H9 (cell line): ENCODE data around the gene EPHB2. TPM values are rescaled to one million over a fixed set of nuclear protein-coding genes. Genes with fewer than 3 reads are reported as not detected.

Experiments used
- DNase-seq: peaks from one replicate; pipeline ENCODE4 v3.0.0-alpha.2; 2017
- H2AFZ ChIP-seq: one replicate; pipeline ENCODE4 v1.6.1; 2013; ENCODE audit warnings: mild to moderate bottlenecking, low read length, control low read depth, moderate library complexity
- H2AK5ac ChIP-seq: 2 replicates; pipeline ENCODE4 v1.6.1; 2013; ENCODE audit warnings: low read length, control low read depth, mixed read lengths; ENCODE audit not compliant: insufficient read length
- H2BK120ac ChIP-seq: one replicate; pipeline ENCODE4 v1.6.1; 2013; ENCODE audit warnings: low read depth, mild to moderate bottlenecking, low read length, control low read depth, inconsistent platforms; ENCODE audit not compliant: poor library complexity, severe bottlenecking
- H2BK12ac ChIP-seq: 2 replicates; pipeline ENCODE4 v1.6.1; 2013; ENCODE audit warnings: low read length, control low read depth, mixed read lengths, low read depth; ENCODE audit not compliant: insufficient read length
- H2BK15ac ChIP-seq: 2 replicates; pipeline ENCODE4 v1.6.1; 2013; ENCODE audit warnings: low read depth, low read length, control low read depth
- H2BK20ac ChIP-seq: one replicate; pipeline ENCODE4 v1.6.1; 2013; ENCODE audit warnings: low read depth, mild to moderate bottlenecking, low read length, control low read depth, inconsistent platforms; ENCODE audit not compliant: poor library complexity, severe bottlenecking
- H2BK5ac ChIP-seq: 2 replicates; pipeline ENCODE4 v1.6.1; 2013; ENCODE audit warnings: low read length, control low read depth, mixed read lengths; ENCODE audit not compliant: insufficient read length
- H3K14ac ChIP-seq: 2 replicates; pipeline ENCODE4 v1.6.1; 2013; ENCODE audit warnings: low read length, control low read depth; ENCODE audit not compliant: insufficient read depth
- H3K18ac ChIP-seq: 2 replicates; pipeline ENCODE4 v1.6.1; 2013; ENCODE audit warnings: low read depth, mild to moderate bottlenecking, mixed read lengths, low read length, control low read depth; ENCODE audit not compliant: insufficient read length
- H3K23ac ChIP-seq: 2 replicates; pipeline ENCODE4 v1.6.1; 2013; ENCODE audit warnings: low read length, control low read depth, mixed read lengths, low read depth; ENCODE audit not compliant: insufficient read length
- H3K23me2 ChIP-seq: 2 replicates; pipeline ENCODE4 v1.6.1; 2013; ENCODE audit warnings: low read depth, mild to moderate bottlenecking, mixed read lengths, low read length, control low read depth; ENCODE audit not compliant: insufficient read length, poor library complexity, severe bottlenecking
- H3K27ac ChIP-seq: 2 replicates; pipeline ENCODE4 v1.5.1; 2013; ENCODE audit warnings: low read length, control low read depth, mixed read lengths, low read depth; ENCODE audit not compliant: insufficient read length
- H3K27me3 ChIP-seq: 2 replicates; pipeline ENCODE4 v1.6.1; 2013; ENCODE audit warnings: low read length, control low read depth, inconsistent platforms; ENCODE audit not compliant: insufficient read depth
- H3K4ac ChIP-seq: 2 replicates; pipeline ENCODE4 v1.6.1; 2013; ENCODE audit warnings: low read depth, mild to moderate bottlenecking, control low read depth, inconsistent platforms, low read length, moderate library complexity
- H3K4me1 ChIP-seq: 2 replicates; pipeline ENCODE4 v1.6.1; 2013; ENCODE audit warnings: low read length, control low read depth, inconsistent platforms; ENCODE audit not compliant: insufficient read depth
- H3K4me2 ChIP-seq: 2 replicates; pipeline ENCODE4 v1.6.1; 2013; ENCODE audit warnings: low read length, control low read depth, mixed read lengths; ENCODE audit not compliant: insufficient read length, insufficient read depth
- H3K56ac ChIP-seq: 2 replicates; pipeline ENCODE4 v1.6.1; 2013; ENCODE audit warnings: low read depth, mild to moderate bottlenecking, mixed read lengths, low read length, control low read depth; ENCODE audit not compliant: insufficient read length
- H3K79me1 ChIP-seq: 2 replicates; pipeline ENCODE4 v1.6.1; 2013; ENCODE audit warnings: low read depth, mild to moderate bottlenecking, moderate library complexity, low read length, control low read depth, inconsistent platforms; ENCODE audit not compliant: insufficient read depth, poor library complexity, severe bottlenecking
- H3K79me2 ChIP-seq: 2 replicates; pipeline ENCODE4 v1.6.1; 2013; ENCODE audit warnings: low read length, control low read depth, inconsistent platforms; ENCODE audit not compliant: insufficient read depth
- H3K9ac ChIP-seq: 2 replicates; pipeline ENCODE4 v1.6.1; 2013; ENCODE audit warnings: low read length, control low read depth, mixed read lengths; ENCODE audit not compliant: insufficient read length; ENCODE audit errors: extremely low read depth
- H3K9me3 ChIP-seq: one replicate; pipeline ENCODE4 v1.6.1; 2013; ENCODE audit warnings: low read depth, low read length, inconsistent platforms; ENCODE audit not compliant: control insufficient read depth
- H3T11ph ChIP-seq: one replicate; pipeline ENCODE4 v1.6.1; 2013; ENCODE audit warnings: mild to moderate bottlenecking, low read length, control low read depth, inconsistent platforms
- H4K20me1 ChIP-seq: one replicate; pipeline ENCODE4 v1.6.1; 2013; ENCODE audit not compliant: control insufficient read depth, insufficient read length, insufficient read depth
- H4K5ac ChIP-seq: 2 replicates; pipeline ENCODE4 v1.6.1; 2013; ENCODE audit warnings: low read depth, mild to moderate bottlenecking, mixed read lengths, low read length, control low read depth; ENCODE audit not compliant: insufficient read length
- H4K8ac ChIP-seq: replicated peaks from 2 replicates; pipeline ENCODE4 v1.6.1; 2013; ENCODE audit warnings: low read length, control low read depth, mixed read lengths, low read depth; ENCODE audit not compliant: insufficient read length
- H4K91ac ChIP-seq: 2 replicates; pipeline ENCODE4 v1.6.1; 2013; ENCODE audit warnings: low read depth, mild to moderate bottlenecking, moderate library complexity, mixed read lengths, low read length, control low read depth; ENCODE audit not compliant: insufficient read length
- H3K27ac Mint-ChIP-seq, 3 experiments: 2 replicates in 2 of 3; 3 replicates in 1 of 3; pipeline ENCODE4 v1.8.0; 2020 to 2021; ENCODE audit warnings: mixed read lengths in 3 of 3, mild to moderate bottlenecking in 1 of 3, moderate library complexity in 1 of 3
- H3K27me3 Mint-ChIP-seq: 2 replicates; pipeline ENCODE4 v1.8.0; 2021; ENCODE audit warnings: low read depth, mild to moderate bottlenecking, moderate library complexity, mixed read lengths
- H3K36me3 Mint-ChIP-seq, 3 experiments: 2 replicates in 2 of 3; 3 replicates in 1 of 3; pipeline ENCODE4 v1.8.0; 2020 to 2021; ENCODE audit warnings: low read depth in 3 of 3, mixed read lengths in 3 of 3; ENCODE audit not compliant: insufficient read depth in 1 of 3
- H3K4me1 Mint-ChIP-seq, 2 experiments: 2 replicates each; pipeline ENCODE4 v1.8.0; 2020; ENCODE audit warnings: mixed read lengths in 2 of 2
- H3K4me3 Mint-ChIP-seq, 2 experiments: 2 replicates in 1 of 2; 3 replicates in 1 of 2; pipeline ENCODE4 v1.8.0; 2020 to 2021; ENCODE audit warnings: mild to moderate bottlenecking in 2 of 2, mixed read lengths in 2 of 2, moderate library complexity in 1 of 2
- H3K9me3 Mint-ChIP-seq, 2 experiments: 2 replicates in 1 of 2; 3 replicates in 1 of 2; pipeline ENCODE4 v1.8.0; 2020; ENCODE audit warnings: mild to moderate bottlenecking in 2 of 2, mixed read lengths in 2 of 2, moderate library complexity in 1 of 2
- WGBS: extraction: QIAGEN DNeasy Blood & Tissue Kit; methylation state at CpG from one replicate; pipeline ENCODE4 v1.1.7; 2013; ENCODE audit warnings: missing lambda C conversion rate, low lambda C conversion rate, mixed read lengths; ENCODE audit not compliant: insufficient read length; ENCODE audit errors: extremely low coverage; 5-methylcytosine and 5-hydroxymethylcytosine counted together
- total RNA-seq: library from RNA; stranded (reverse); gene quantifications from 2 replicates; pipeline ENCODE4 v1.2.1, GENCODE V29; 2021
- TF ChIP-seq, protein P1 (sequence below): fragments of 200-600 bp; sonication (generic); conservative IDR thresholded peaks from 3 replicates; pipeline ENCODE4 v1.8.0; 2021; ENCODE audit warnings: antibody characterized with exemption, mild to moderate bottlenecking

EPHB2 gene
- total RNA-seq, 1 experiment from 2014 or later: 9.5 TPM

DNA sequence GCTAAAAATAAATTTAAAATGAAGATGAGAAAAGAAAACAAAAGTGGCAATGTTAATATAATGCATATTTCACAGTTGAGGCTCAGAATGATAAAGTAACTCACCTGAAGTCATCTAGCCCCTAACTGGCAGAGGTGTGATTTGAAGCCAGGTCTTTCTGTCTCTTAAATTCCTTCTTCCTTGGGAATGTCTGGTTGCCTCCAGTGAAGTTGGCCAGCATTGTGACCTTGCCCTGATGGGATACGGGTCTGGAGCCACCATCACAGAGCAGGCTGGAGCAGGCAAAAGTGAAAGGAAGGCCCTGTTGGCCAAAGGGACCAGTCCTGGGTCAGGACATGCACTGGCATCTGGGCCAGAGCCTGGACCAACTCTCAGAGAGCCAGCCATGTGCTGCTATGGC lies 111.7 kb downstream of the EPHB2 start:
- Mint-ChIP-seq H3K4me3 (no peak overlapping the region), H3K9me3 (no peaks in the 10 kb centered on the region), H3K27me3 (no peaks in the 10 kb centered on the region; the same call in 1 of the 2 replicates), H3K36me3 (no peaks in the 10 kb centered on the region), H3K4me1 (peaks cover 30 to 35% of the 10 kb centered on the region in 2 experiments), H3K27ac (no peak overlapping the region)
- Histone ChIP-seq H2BK20ac (no peak overlapping the region), H3K56ac (no peak overlapping the region), H2AFZ (no peak overlapping the region), H3K27me3 (no peaks in the 10 kb centered on the region), H3K9ac (no peak overlapping the region), H3K79me2 (no peaks in the 10 kb centered on the region), H3K23me2 (no peaks in the 10 kb centered on the region), H4K5ac (no peak overlapping the region), H3K4me2 (no peak overlapping the region), H2BK120ac (no peak overlapping the region), H3K27ac (no peak overlapping the region), H2BK15ac (no peak overlapping the region), H3K4ac (no peak overlapping the region), H4K91ac (no peak overlapping the region), H2BK12ac (no peak overlapping the region), H3K79me1 (no peaks in the 10 kb centered on the region), H3K14ac (no peak overlapping the region; the same call in 1 of the 2 replicates), H3K9me3 (no peaks in the 10 kb centered on the region), H4K8ac (no peak overlapping the region), H3K23ac (no peak overlapping the region), H2AK5ac (no peak overlapping the region), H2BK5ac (no peak overlapping the region), H4K20me1 (no peaks in the 10 kb centered on the region), H3T11ph (no peak overlapping the region), H3K18ac (no peak overlapping the region), H3K4me1 (peaks cover 4% of the 10 kb centered on the region; the same call in 1 of the 2 replicates)
- DNase-seq: no peak
- WGBS: no CpG with 5 or more reads among the region's 1 CpG
- TF ChIP-seq, protein P1, sequence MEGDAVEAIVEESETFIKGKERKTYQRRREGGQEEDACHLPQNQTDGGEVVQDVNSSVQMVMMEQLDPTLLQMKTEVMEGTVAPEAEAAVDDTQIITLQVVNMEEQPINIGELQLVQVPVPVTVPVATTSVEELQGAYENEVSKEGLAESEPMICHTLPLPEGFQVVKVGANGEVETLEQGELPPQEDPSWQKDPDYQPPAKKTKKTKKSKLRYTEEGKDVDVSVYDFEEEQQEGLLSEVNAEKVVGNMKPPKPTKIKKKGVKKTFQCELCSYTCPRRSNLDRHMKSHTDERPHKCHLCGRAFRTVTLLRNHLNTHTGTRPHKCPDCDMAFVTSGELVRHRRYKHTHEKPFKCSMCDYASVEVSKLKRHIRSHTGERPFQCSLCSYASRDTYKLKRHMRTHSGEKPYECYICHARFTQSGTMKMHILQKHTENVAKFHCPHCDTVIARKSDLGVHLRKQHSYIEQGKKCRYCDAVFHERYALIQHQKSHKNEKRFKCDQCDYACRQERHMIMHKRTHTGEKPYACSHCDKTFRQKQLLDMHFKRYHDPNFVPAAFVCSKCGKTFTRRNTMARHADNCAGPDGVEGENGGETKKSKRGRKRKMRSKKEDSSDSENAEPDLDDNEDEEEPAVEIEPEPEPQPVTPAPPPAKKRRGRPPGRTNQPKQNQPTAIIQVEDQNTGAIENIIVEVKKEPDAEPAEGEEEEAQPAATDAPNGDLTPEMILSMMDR: no peak
